Measurements from ENCODE around the gene BSN.

- TF ChIP-seq POLR2A (IDR thresholded peaks at IDR 0.05; ENCODE audit: low read depth, low read length) (no peak), CTCF (IDR thresholded peaks at IDR 0.05; ENCODE audit: extremely low read depth in 1 of 2, insufficient read depth in 1 of 2, low read depth in 1 of 2, low read length in 2 of 2) (no peak), JUN (IDR thresholded peaks at IDR 0.05; ENCODE audit: borderline replicate concordance, insufficient read depth, insufficient read length, low read depth) (no peak), POLR2AphosphoS5 (IDR thresholded peaks at IDR 0.05; ENCODE audit: insufficient read depth, low read depth, low read length) (no peak), GATA2 (IDR thresholded peaks at IDR 0.05; ENCODE audit: insufficient read depth, insufficient read length, low read depth, low read length) (no peak)
- TF ChIP-seq, protein P1, sequence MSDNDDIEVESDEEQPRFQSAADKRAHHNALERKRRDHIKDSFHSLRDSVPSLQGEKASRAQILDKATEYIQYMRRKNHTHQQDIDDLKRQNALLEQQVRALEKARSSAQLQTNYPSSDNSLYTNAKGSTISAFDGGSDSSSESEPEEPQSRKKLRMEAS (IDR thresholded peaks at IDR 0.05; ENCODE audit: insufficient read depth, insufficient read length) = no peak
Observed at GRCh38 chr3:49625071-49625470, 70.8 kb downstream of the BSN start.

All from endothelial cell of umbilical vein (primary cell).